Activated CD8-positive, alpha-beta T cell treated with anti-CD3 and anti-CD28 coated beads for 36 hours (primary cell): ENCODE measurements around the gene ANKMY1. TPM values are rescaled to one million over a fixed set of nuclear protein-coding genes. Genes with fewer than 3 reads are reported as not detected.

ENCODE experiments used
- ATAC-seq: fragments of 200-7000 bp; cut with Tn5 transposase; one replicate; pipeline ENCODE4 v1.10.0; 2021; ENCODE audit warnings: mild to moderate bottlenecking, moderate library complexity
- CTCF ChIA-PET: fragments of 350-600 bp; sonication (Branson Sonifier 250); formaldehyde crosslinking; loops from one replicate; lab custom pipeline; 2021; ENCODE audit warnings: antibody characterized with exemption; lab: Charles Lee
- POLR2A ChIA-PET: fragments of 350-600 bp; sonication (Branson Sonifier 250); formaldehyde crosslinking; loops from one replicate; lab custom pipeline; 2021; ENCODE audit warnings: antibody characterized with exemption; lab: Charles Lee
- DNase-seq: peaks from one replicate; pipeline ENCODE4 v3.0.0-alpha.2; 2020
- H3K27ac Mint-ChIP-seq: one replicate; pipeline ENCODE4 v1.8.0; 2021; ENCODE audit warnings: mild to moderate bottlenecking, mixed read lengths
- H3K27me3 Mint-ChIP-seq: one replicate; pipeline ENCODE4 v1.8.0; 2021; ENCODE audit warnings: mixed read lengths
- H3K36me3 Mint-ChIP-seq: one replicate; pipeline ENCODE4 v1.8.0; 2021; ENCODE audit warnings: low read depth, mixed read lengths
- H3K4me1 Mint-ChIP-seq: one replicate; pipeline ENCODE4 v1.8.0; 2021; ENCODE audit warnings: low read depth, mixed read lengths
- H3K4me3 Mint-ChIP-seq: one replicate; pipeline ENCODE4 v1.8.0; 2021; ENCODE audit warnings: mild to moderate bottlenecking, moderate library complexity, mixed read lengths
- H3K9me3 Mint-ChIP-seq: one replicate; pipeline ENCODE4 v1.8.0; 2021; ENCODE audit warnings: mixed read lengths
- intact Hi-C: fragments of 100-400 bp; cut with micrococcal nuclease; formaldehyde crosslinking; loops from one replicate; pipeline ENCODE4 v1.10.0; 2022
- total RNA-seq, 2 experiments: library from RNA; stranded (reverse); gene quantifications; one replicate each; pipeline ENCODE4 v1.2.3, GENCODE V29; 2021
- TF ChIP-seq, protein P1 (sequence below): fragments of 200-600 bp; IDR thresholded peaks from one replicate; pipeline ENCODE4 v1.8.0; 2022; ENCODE audit warnings: antibody characterized with exemption, mild to moderate bottlenecking

The ANKMY1 gene
- total RNA-seq, 2 experiments from 2014 or later = 14.5 to 18.6 TPM

DNA sequence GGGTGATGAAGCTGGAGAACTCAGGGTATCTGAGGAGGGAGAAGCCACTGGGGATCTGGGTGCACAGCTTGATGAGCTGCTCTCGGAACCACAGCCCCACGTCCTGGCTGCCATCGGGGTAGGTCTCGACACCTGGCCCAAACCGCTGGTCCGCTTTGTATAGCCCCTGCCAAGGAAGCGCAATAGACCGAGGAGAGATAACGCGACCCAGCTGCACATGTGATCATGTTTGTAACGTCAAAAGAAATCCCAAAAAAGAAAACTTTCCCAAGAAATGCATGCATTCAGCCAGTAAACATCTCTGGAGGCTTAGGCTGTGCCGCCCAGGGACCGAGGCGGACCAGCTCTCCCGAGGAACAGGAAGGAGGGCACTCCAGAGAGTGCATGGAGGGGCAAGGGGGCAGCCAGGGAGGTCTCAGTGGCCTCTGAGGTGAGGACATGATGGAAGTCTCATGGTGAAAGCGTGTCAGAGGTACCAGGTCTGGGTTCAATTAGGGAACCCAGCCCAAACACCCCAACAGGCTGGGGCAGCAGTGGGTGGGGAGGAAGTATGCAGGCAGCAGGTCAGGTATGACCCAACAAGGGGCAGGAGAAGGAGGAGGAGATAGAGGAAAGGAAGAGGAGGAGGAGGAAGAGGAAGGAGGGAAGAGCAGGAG is 28.3 kb downstream of the ANKMY1 start:
- Mint-ChIP-seq H3K27ac (no peak overlapping the region), H3K27me3 (no peaks in the 10 kb centered on the region), H3K36me3 (peaks cover 90% of the 10 kb centered on the region), H3K4me3 (no peak overlapping the region), H3K9me3 (peaks cover 34% of the 10 kb centered on the region), H3K4me1 (no peaks in the 10 kb centered on the region)
- intact Hi-C loops = no loop called here
- TF ChIP-seq, protein P1, sequence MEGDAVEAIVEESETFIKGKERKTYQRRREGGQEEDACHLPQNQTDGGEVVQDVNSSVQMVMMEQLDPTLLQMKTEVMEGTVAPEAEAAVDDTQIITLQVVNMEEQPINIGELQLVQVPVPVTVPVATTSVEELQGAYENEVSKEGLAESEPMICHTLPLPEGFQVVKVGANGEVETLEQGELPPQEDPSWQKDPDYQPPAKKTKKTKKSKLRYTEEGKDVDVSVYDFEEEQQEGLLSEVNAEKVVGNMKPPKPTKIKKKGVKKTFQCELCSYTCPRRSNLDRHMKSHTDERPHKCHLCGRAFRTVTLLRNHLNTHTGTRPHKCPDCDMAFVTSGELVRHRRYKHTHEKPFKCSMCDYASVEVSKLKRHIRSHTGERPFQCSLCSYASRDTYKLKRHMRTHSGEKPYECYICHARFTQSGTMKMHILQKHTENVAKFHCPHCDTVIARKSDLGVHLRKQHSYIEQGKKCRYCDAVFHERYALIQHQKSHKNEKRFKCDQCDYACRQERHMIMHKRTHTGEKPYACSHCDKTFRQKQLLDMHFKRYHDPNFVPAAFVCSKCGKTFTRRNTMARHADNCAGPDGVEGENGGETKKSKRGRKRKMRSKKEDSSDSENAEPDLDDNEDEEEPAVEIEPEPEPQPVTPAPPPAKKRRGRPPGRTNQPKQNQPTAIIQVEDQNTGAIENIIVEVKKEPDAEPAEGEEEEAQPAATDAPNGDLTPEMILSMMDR = no peak
- ChIA-PET POLR2A (no interaction called here), CTCF (interaction anchor here (2.2 kb wide), 1 partner anchor 16 kb away, joined by 8 read pairs; no protein-coding TSS in a partner anchor)
- ATAC-seq = no peak
- no peak for DNase-seq

DNA sequence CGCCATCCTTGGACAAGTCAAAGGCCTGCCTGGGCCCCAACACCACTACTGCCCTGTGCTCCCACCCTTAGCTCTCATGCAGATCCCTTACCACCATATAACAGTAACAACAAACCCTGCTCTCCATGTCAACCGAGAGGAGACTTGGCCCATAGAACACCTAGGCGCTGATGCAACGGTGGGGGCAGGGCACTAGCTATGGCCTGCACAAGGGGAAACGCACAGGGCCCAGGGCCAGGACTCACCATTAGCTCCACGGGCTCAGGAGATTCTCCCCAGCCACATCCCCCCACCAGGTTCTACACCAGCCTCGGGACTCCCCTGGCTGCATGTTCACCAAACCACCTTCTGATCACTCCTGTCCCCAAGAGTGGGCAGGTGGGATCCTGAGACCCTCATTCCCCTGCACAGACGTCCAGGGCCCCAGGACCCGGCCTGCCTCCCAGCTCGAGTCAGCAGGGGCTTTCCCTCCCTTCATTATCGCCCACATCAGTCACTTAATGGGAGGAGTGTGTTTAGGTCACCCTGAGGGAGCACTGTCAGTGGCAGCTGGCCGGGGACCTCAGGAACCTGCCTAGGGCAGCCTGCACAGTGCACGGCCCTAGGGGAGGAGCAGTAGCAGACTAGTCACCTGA is 29.3 kb downstream of the ANKMY1 start:
- H3K4me1 Mint-ChIP-seq = no peaks in the 10 kb centered on the region
- no peak overlapping the region for H3K27ac Mint-ChIP-seq
- TF ChIP-seq, protein P1 = no peak
- intact Hi-C loops = no loop called here
- peaks cover 39% of the 10 kb centered on the region for H3K9me3 Mint-ChIP-seq
- ChIA-PET POLR2A (interaction anchor here (0.6 kb wide), 1 partner anchor 95 kb away, joined by 3 read pairs; no protein-coding TSS in a partner anchor), CTCF (interaction anchor here (2.2 kb wide), 1 partner anchor 15 kb away, joined by 8 read pairs; no protein-coding TSS in a partner anchor)
- peaks cover 89% of the 10 kb centered on the region for H3K36me3 Mint-ChIP-seq
- DNase-seq = no peak
- H3K4me3 Mint-ChIP-seq = no peak overlapping the region
- no peak for ATAC-seq
- no peaks in the 10 kb centered on the region for H3K27me3 Mint-ChIP-seq

DNA sequence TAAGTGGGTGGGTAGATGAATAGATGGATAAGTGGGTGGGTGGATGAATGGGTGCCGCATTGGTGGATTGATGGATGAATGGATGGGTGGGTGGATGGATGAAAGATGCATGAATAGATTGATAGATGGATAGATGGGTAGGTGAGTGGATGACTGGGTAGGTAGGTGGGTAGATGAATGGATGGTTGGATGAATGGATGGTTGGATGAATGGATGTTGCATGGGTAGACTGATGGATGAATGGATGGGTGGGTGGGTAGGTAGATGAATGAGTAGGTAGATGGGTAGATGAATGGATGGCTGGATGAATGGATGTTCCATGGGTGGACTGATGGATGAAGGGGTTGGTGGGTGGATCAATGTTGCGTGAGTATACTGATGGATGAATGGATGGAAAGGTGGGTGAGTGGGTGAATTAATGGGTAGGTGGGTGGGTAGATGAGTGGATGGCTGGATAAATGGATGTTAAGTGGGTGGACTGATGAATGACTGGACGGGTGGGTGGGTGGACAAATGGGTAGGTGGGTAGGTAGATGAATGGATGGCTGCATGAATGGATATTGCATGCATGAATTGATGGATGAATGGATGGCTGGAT is 30.5 kb downstream of the ANKMY1 start:
- H3K27ac Mint-ChIP-seq = no peak overlapping the region
- H3K9me3 Mint-ChIP-seq = peaks cover 36% of the 10 kb centered on the region
- DNase-seq = no peak
- H3K27me3 Mint-ChIP-seq = no peaks in the 10 kb centered on the region
- TF ChIP-seq, protein P1 = no peak
- H3K36me3 Mint-ChIP-seq = peaks cover 89% of the 10 kb centered on the region
- no peak overlapping the region for H3K4me3 Mint-ChIP-seq
- intact Hi-C loops = no loop called here
- ChIA-PET POLR2A (no interaction called here), CTCF (no interaction called here)
- H3K4me1 Mint-ChIP-seq = no peaks in the 10 kb centered on the region
- ATAC-seq = no peak

DNA sequence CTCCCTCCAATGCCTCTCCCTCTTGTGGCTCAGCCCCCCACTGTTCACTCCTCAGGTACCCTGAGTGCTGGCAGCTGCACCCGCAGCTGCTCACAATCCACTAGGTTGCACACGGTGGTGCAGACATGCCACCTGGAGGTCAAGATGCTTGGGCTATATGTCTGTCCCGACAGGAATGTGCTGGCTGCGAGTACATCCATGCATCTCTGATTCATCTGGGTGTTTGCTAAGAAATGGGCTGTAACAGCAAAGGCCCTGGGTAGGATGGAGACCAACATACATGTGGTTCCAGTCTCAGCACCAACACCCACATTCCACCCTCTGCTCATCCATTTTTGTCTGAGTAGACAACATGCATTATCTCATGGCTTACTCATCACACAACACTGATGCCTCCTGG is 31.3 kb downstream of the ANKMY1 start:
- DNase-seq = no peak
- no peak for ATAC-seq
- H3K27me3 Mint-ChIP-seq = no peaks in the 10 kb centered on the region
- H3K36me3 Mint-ChIP-seq = peaks cover 88% of the 10 kb centered on the region
- POLR2A ChIA-PET = no interaction called here
- intact Hi-C loops = no loop called here
- no peak overlapping the region for H3K27ac Mint-ChIP-seq
- no peaks in the 10 kb centered on the region for H3K4me1 Mint-ChIP-seq
- H3K4me3 Mint-ChIP-seq = no peak overlapping the region
- CTCF ChIA-PET = interaction anchor here (1.3 kb wide), 1 partner anchor 12 kb away, joined by 6 read pairs; no protein-coding TSS in a partner anchor
- H3K9me3 Mint-ChIP-seq = peaks cover 29% of the 10 kb centered on the region
- TF ChIP-seq, protein P1 = no peak
